Stimulated activated CD8-positive, alpha-beta memory T cell treated with anti-CD3 and anti-CD28 coated beads, Interleukin-4, amount 100 ng/mL, for 1 hour (primary cell): ENCODE data around the gene LRP11.
"Not testable (repeated sequence)": the region's sequence is repeated elsewhere in the genome, so short reads cannot be mapped to it uniquely, and the experiment has no call there.

Experiments
- DNase-seq, 2 donors: peaks; one replicate each; pipeline ENCODE4 v3.0.0-alpha.2; 2020; ENCODE audit warnings: low read depth in 2 of 2, low spot score in 1 of 2

The LRP11 gene

DNA sequence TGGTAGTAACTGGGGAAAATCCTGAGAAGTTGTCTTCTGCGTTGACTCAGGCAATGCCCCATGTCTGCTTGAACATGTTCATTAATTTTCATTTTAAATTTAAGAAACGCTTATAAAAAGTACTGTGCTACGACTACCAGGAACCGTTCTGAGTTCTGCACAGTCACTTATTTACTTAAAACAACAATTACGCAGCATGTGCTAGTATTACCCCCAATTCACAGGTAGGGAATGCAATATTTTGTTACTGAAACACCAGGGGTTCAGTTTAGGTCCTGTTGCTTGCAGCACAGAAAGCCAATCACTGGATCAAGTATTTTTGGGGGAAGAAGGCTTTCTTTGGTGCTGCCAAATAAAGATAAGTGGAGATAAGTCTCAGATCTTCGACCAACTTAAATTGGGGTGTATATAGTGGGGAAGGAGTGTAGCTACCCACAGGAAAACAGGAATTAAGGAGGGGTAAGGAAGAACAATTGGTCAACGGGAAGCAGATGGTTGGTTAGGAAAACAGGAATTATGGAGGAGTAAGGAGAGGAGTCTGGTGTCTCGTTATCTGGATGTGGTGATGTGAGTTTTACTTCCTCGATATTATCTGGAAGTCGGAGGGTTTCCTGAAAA lies 5.2 kb upstream of the LRP11 start:
- DNase-seq: no peak

DNA sequence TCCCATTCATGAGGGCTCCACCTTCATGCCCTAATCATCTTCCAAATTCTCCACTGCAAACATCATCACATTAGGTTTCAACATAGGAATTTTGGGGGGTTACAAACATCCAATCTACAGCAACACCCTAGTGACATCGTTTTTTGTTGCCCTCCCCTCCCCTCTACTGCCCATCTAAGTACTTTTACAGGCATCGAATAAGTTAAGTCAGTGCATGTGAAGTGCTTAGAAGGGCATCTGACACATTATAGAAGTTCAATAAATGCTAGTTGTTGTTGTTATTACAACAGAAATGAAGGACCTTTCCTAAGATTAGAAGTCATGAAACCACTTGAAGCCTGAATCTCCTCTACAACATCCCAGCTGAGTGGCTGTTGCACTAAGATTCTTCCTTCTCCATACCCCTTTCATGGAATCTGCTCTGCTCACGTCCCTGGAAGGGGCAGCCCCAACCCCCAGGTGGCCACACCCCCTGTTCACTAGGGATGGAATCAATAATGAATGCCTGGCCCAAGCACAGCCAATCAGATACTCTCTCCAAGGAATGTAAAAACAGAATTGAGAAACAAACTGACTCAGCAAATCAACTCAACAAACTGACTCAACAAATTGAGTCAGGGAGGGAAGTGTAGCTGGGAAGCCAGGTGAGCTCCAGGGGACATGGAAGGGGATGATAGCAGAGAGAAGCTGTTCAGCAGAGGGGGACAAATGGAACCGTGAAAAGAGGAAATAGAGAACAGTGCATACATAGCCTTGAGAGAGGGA lies 3.9 kb upstream of the LRP11 start:
- no peak for DNase-seq

- no peak for DNase-seq
Observed at GRCh38 chr6:149864578-149865535, 698 bp upstream of the LRP11 start.

GRCh38 chr6:149862922-149863697 lies 1.0 kb downstream of the LRP11 start:
- no peak for DNase-seq

DNA sequence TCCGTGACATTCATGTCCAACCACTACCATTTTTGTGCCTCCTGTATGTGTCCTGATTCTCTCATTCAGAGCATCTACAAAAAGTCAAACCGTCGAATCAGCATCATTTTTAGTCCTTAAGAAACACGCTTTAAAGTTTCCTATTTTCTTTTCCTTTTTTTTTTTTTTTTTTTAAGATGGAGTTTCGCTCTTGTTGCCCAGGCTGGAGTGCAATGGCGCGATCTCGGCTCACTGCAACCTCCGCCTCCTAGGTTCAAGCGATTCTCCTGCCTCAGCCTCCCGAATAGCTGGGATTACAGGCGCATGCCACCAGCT lies 1.8 kb downstream of the LRP11 start:
- not testable (repeated sequence) for DNase-seq

DNA sequence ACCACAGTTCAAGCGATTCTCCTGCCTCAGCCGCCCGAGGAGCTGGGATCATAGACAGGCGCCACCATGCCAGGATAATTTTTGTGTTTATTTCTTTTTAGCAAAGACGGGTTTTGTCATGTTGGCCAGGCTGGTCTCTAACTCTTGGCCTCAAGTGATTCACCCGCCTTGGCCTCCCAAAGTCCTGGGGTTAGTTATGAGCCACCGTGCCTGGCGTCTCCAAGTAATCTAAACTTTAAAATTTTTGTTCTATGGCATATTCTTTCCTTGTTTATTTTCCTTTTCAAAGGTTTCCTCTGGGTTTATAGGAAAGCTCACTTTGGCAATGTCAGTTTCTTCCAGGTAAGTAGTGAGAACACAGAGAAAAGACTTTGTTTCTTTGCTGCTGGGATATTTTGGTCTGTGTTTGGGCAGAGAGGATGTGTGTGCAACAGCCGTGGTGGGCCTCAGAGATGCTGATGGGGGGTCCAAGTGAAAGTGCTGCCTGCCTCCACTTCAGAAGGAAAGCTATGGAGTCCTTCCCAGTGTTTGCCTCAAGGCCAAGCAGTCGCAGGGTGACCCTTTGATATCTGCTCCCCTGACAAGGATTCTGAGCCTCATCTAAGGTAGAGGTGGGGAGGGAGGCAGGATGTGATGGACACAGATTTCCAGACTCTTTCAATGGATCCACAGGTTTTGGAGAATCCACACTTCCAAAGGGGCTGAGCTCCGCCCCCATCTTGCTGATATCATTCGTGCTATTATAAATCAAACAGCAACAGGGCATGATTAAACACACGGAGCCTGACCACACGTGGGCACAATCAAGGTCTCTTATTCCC lies 2.3 kb downstream of the LRP11 start:
- DNase-seq: no peak

DNA sequence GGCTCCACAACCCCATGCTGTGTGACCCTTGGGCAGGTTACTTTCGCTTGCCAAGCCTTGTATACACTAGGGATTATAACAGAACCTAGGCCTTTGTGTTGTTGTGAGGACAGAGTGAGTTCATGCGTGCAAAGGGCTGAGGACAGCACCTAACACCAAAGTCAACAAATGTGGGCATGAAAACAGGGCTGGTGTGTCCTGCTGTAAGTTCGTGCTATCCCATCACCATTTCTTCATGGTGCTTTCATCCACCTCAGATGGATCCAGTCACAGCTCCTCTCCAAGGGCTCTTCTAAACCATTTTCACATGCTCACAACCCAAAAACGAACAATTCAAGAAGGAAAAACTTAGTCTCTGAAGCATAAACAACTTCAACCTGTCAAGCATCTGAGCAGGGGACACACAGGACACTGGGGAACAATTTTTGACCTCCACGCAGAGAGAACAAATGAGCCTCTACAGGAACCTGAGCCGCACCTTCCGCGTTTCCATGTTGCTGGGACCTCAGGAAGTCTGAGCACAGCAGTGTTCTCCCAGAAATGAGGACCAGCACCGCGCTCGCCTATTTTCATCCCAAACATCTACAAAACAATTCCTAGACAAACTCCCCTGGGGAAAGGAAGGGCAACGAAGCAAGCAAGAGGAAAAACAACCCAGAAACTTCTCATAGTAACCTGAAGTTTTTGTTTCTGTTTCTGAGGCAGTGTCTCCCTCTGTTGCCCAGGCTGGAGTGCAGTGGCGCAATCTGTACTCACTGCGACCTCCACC lies 3.1 kb downstream of the LRP11 start:
- DNase-seq: no peak

- no peak for DNase-seq
Observed at GRCh38 chr6:149860513-149860833, 3.7 kb downstream of the LRP11 start.

DNA sequence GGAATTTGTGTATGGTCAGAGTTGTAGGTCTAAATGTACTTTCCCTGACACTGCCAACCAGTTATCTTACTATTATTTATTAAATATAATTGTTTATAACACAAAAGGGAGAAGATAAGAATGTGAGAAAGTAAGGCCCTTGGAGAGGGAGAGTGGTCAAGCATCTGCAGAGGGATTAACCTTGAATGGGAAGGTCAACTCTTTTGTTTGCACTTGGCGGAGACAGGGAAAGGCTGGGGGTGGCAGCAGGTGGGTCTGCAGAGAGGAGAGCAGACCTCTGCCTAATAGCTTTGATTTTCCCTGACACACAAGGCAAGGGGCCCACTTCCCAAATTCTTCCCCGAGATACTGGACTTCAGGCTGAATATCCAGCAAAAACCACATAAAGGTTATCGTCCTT lies 4.2 kb downstream of the LRP11 start:
- DNase-seq: no peak

GRCh38 chr6:149859368-149859767 lies 4.8 kb downstream of the LRP11 start:
- no peak for DNase-seq

- DNase-seq: no peak
Observed at GRCh38 chr6:149857541-149857940, 6.6 kb downstream of the LRP11 start.

DNA sequence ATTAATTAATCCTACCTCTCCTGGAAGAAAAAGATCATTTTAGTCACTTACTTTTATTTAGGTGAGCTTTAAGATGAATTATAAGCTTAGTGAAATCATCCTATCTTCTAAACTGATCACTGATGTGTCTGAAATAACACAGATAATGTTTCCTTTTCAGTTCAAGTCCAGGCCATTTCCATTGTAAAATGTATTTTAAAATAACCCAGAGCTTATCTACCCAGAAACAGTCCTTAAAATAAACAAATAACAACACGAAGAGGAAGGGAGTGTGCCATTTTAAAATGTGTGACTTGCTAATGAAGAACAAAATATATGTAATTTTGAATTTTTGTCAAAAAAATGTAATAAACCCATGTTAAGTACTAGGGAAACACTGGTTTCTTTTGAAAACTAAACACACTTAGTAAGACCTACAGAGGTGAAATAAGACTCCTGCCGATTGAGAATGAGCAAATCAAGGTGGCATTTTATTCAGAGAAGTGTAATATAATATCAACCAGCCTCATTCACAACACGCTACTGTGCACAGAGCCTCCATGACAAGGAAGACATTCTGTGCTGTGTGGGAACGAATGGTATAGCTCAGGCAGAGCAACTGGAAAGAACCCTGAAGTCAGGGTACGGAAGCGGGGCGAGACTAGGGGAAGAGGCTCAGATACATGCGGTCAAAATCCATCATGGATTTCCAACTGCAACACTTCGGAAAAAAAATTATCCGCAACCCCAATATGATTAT lies 7.7 kb downstream of the LRP11 start:
- no peak for DNase-seq

GRCh38 chr6:149855741-149856140 lies 8.4 kb downstream of the LRP11 start:
- DNase-seq: no peak

- DNase-seq: no peak
Observed at GRCh38 chr6:149855040-149855654, 9.0 kb downstream of the LRP11 start.

DNA sequence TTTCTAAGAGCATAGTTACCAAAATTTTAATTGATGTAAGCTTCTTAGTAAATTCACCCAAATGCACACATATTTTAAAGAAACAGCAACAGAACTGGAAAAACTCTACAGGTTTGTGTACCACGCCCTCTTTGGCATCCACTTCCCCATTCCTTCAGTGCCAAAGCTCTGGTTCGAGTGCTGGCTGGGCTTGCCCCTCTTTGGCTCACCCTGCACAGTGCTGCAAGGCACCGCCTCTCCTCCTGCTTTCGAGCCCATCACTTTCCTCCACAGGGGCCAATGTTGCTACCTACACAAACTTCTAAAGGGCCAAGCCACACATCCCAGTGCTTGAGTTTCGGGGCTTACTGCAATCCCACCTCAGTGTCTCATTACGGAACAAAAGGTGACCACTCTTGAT lies 9.6 kb downstream of the LRP11 start:
- DNase-seq: no peak

DNA sequence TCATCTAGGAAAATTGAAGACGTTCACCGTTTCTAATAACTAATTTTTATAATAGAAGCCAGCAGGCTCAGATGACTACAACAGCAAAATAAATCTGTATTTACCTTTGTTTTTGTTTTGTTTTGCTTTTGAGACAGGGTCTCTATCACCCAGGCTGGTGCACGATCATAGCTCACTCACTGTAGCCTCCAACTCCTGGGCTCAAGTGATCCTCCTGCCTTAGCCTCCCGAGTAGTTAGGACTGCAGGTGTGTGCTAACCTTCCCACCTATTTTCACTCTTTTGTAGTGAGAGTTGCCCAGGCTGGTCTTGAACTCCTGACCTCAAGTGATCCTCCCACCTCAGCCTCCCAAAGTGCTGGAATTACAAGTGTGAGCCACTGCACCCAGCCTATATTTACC lies 10.1 kb downstream of the LRP11 start:
- DNase-seq: not testable (repeated sequence)

GRCh38 chr6:149852881-149853280 lies 11.3 kb downstream of the LRP11 start:
- no peak for DNase-seq

DNA sequence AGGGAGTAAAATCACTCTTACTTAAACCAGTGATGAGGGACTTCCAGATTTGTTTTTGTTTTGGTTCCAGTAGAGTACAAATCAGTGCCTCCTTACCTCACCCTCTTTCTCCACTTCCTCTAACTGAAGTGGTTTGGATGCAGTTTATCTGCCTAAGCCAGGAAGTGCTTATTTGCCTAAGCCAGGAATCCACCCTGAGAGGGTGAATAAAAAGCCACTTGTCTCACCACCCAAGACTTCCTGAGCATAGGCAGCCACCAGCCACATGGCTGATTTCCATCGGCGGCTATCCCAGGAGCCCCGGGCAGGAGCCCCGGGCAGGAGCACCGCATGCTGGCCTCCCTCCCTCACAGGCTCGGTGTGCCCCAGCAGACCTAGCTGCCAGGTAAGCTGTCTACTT lies 12.0 kb downstream of the LRP11 start:
- DNase-seq: no peak
